Measurements from ENCODE around the gene KNOP1. TPM values are rescaled to one million over a fixed set of nuclear protein-coding genes. Genes with fewer than 3 reads are reported as not detected.
"Not testable (repeated sequence)": the region's sequence is repeated elsewhere in the genome, so short reads cannot be mapped to it uniquely, and the experiment has no call there.

Gene KNOP1
- total and polyA plus RNA-seq, 4 donors, result 6.5 to 12.9 (median 9.6) TPM

DNA sequence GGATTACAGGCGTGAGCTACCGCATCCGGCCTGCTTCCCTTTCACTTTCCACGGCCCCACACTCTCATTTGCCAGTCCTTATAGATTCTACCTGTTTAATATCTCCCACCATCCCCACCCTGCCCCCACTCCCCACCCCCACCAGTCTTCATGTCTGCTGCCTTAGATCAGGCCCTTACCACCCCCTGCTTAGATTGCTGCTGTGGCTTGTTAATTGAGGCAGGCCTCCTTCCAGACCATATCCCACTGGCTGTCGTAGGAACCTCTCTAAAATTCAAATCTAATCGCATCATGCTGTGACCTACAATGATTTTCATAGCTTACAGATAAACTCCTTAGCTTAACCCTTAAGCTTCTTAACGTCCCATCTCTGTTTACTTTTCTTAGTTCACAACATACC lies 5.0 kb upstream of the KNOP1 start:
- no peaks in the 10 kb centered on the region for H3K36me3 ChIP-seq (ENCODE audit: control insufficient read depth in 1 of 2, insufficient read depth in 2 of 2, low read length in 1 of 2)
- H3K4me3 ChIP-seq (ENCODE audit: low read length in 2 of 2), result no peak overlapping the region
- ATAC-seq (ENCODE audit: low FRiP score), result no peak
- intact Hi-C loops (cut with DNase I), result no loop called here
- no peaks in the 10 kb centered on the region for H3K9me3 ChIP-seq (ENCODE audit: control insufficient read depth, low read length)
- H3K27ac ChIP-seq (ENCODE audit: low read depth in 1 of 2, low read length in 2 of 2), result no peak overlapping the region
- DNase-seq, result no peak
- no peaks in the 10 kb centered on the region for H3K4me1 ChIP-seq (ENCODE audit: control insufficient read depth in 1 of 2, insufficient read depth in 2 of 2, low read length in 2 of 2)
- 81 to 82% methylated on average over 7 of the region's 7 CpGs for WGBS, 2 donors
- no peaks in the 10 kb centered on the region for H3K27me3 ChIP-seq (ENCODE audit: control insufficient read depth in 1 of 2, insufficient read depth in 2 of 2, low read length in 1 of 2)

DNA sequence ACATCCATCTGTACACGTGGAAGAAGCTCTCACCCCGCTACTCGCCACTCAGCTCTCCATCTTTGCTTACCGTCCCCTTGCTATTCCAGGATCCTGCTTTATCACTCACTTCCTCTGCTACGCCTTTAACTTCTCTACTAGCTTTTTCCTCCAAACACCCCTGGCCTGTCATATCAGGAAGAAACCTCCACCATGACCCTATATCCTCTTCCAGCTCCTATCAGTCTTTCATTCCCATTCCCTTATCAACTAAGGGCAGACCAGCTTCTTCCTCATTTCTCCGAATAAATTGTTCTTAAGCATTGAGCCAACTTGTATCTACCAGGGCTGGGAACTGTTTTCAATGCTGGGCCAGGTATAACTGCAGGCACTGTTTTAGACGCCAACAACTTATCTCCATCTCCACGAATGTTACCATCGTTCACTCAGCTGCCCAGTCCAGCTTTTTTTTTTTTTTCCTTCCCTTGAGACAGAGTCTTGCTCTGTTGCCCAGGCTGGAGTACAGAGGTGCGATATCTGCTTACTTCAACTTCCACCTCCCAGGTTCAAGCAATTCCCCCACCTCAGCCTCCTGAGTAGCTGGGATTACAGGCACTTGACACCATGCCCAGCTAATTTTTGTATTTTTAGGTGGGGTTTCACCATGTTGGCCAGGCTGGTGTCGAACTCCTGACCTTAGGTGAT lies 4.4 kb upstream of the KNOP1 start:
- Histone ChIP-seq H3K4me3 (ENCODE audit: low read length in 2 of 2) (no peak overlapping the region), H3K9me3 (ENCODE audit: control insufficient read depth, low read length) (no peaks in the 10 kb centered on the region), H3K27ac (ENCODE audit: low read depth in 1 of 2, low read length in 2 of 2) (no peak overlapping the region), H3K4me1 (ENCODE audit: control insufficient read depth in 1 of 2, insufficient read depth in 2 of 2, low read length in 2 of 2) (no peaks in the 10 kb centered on the region), H3K27me3 (ENCODE audit: control insufficient read depth in 1 of 2, insufficient read depth in 2 of 2, low read length in 1 of 2) (no peaks in the 10 kb centered on the region), H3K36me3 (ENCODE audit: control insufficient read depth in 1 of 2, insufficient read depth in 2 of 2, low read length in 1 of 2) (no peaks in the 10 kb centered on the region)
- ATAC-seq (ENCODE audit: low FRiP score) (no peak), DNase-seq (no peak)
- intact Hi-C loops (cut with DNase I), result no loop called here
- 78 to 79% methylated on average over 11 of the region's 11 CpGs for WGBS, 2 donors

DNA sequence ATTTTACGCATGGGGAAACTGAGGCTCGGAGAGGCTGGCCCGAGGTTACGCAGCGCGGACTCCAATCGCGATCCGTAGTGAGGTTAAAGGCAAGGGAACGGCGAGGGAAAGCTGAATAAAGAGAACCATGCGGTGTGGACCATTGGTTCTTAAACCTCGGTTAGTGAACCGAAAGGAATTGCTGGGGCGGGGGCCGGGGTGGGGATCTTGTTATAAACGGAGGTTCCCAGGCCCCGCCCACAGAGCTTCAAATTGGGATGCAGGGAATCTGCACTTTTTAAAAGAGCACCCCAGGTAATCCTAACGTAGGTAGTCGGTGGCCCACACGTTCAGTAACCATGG lies 568 bp upstream of the KNOP1 start:
- Histone ChIP-seq H3K27me3 (ENCODE audit: control insufficient read depth in 1 of 2, insufficient read depth in 2 of 2, low read length in 1 of 2) (no peaks in the 10 kb centered on the region), H3K9me3 (ENCODE audit: control insufficient read depth, low read length) (no peaks in the 10 kb centered on the region), H3K36me3 (ENCODE audit: control insufficient read depth in 1 of 2, insufficient read depth in 2 of 2, low read length in 1 of 2) (no peaks in the 10 kb centered on the region), H3K27ac (ENCODE audit: low read depth in 1 of 2, low read length in 2 of 2) (no peak overlapping the region), H3K4me1 (ENCODE audit: control insufficient read depth in 1 of 2, insufficient read depth in 2 of 2, low read length in 2 of 2) (no peaks in the 10 kb centered on the region), H3K4me3 (ENCODE audit: low read length in 2 of 2) (peak overlapping the region; percentile 71 to 91)
- intact Hi-C loops (cut with DNase I), result loop anchor here (1.0 to 10.0 kb wide), 3 partner anchors 164 to 169 kb away; partner anchors contain the start of genes GPRC5B (in 1 of the 2) and VPS35L (in 1 of the 2)
- DNase-seq (no peak), ATAC-seq (ENCODE audit: low FRiP score) (no peak)
- WGBS, 2 donors, result 0 to 1% methylated on average over 21 of the region's 21 CpGs

DNA sequence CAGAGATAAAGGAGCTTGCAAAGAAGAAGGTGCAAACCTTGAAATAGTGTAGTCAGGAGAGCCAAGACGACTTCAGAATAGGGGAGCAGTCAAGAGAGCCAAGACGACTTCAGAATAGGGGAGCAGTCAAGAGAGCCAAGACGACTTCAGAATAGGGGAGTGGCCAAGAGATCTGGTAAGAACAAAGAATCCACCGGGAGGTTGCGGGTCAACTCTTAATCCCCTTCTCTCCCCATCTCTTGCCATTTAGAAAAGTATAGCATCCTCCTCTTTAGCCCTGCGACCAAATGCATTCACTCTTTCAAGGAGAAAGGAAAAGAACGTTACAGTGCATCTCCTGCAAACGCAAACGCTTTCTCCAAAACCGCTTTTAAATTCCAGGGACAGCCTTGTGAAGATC lies 713 bp downstream of the KNOP1 start:
- DNase-seq, result no peak

DNA sequence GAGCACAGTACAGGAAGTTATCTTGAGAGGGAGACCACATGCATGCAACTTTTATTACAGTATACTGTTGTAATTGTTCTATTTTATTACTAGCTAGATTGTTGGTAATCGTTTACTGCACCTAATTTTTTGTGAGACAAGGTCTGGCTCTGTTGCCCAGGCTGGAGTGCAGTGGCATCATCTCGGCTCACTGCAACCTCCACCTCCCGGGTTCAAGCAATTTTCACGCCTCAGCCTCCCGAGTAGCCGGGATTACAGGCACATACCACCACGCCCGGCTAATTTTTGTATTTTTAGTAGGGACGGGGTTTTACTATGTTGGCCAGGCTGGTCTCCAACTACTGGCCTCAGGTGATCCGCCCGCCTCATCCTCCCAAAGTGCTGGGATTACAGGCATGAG lies 1.3 kb downstream of the KNOP1 start:
- H3K9me3 ChIP-seq (ENCODE audit: control insufficient read depth, low read length); DNase-seq; ATAC-seq (ENCODE audit: low FRiP score); H3K27me3 ChIP-seq (ENCODE audit: control insufficient read depth in 1 of 2, insufficient read depth in 2 of 2, low read length in 1 of 2); H3K4me3 ChIP-seq (ENCODE audit: low read length in 2 of 2); H3K4me1 ChIP-seq (ENCODE audit: control insufficient read depth in 1 of 2, insufficient read depth in 2 of 2, low read length in 2 of 2); H3K27ac ChIP-seq (ENCODE audit: low read depth in 1 of 2, low read length in 2 of 2); H3K36me3 ChIP-seq (ENCODE audit: control insufficient read depth in 1 of 2, insufficient read depth in 2 of 2, low read length in 1 of 2): not testable (repeated sequence)
- WGBS, 2 donors, result 26 to 30% methylated on average over 11 of the region's 11 CpGs
- intact Hi-C loops (cut with DNase I), result loop anchor here (5.0 to 10.0 kb wide), 2 partner anchors 162 to 171 kb away; partner anchors contain the start of gene VPS35L (in 1 of the 2)

More for the DNA sequence above, 713 bp downstream of the KNOP1 start:
- H3K36me3 ChIP-seq (ENCODE audit: control insufficient read depth in 1 of 2, insufficient read depth in 2 of 2, low read length in 1 of 2), result no peaks in the 10 kb centered on the region
- 0 to 1% methylated on average over 10 of the region's 10 CpGs for WGBS, 2 donors
- intact Hi-C loops (cut with DNase I), result loop anchor here (5.0 to 10.0 kb wide), 2 partner anchors 163 to 170 kb away; partner anchors contain the start of gene VPS35L (in 1 of the 2)
- no peaks in the 10 kb centered on the region for H3K4me1 ChIP-seq (ENCODE audit: control insufficient read depth in 1 of 2, insufficient read depth in 2 of 2, low read length in 2 of 2)
- no peak for ATAC-seq (ENCODE audit: low FRiP score)
- no peaks in the 10 kb centered on the region for H3K27me3 ChIP-seq (ENCODE audit: control insufficient read depth in 1 of 2, insufficient read depth in 2 of 2, low read length in 1 of 2)
- H3K9me3 ChIP-seq (ENCODE audit: control insufficient read depth, low read length), result no peaks in the 10 kb centered on the region
- H3K27ac ChIP-seq (ENCODE audit: low read depth in 1 of 2, low read length in 2 of 2), result peak overlapping the region in 1 of 2 donors; percentile 41
- peak overlapping the region; percentile 65 to 91 for H3K4me3 ChIP-seq (ENCODE audit: low read length in 2 of 2)

DNA sequence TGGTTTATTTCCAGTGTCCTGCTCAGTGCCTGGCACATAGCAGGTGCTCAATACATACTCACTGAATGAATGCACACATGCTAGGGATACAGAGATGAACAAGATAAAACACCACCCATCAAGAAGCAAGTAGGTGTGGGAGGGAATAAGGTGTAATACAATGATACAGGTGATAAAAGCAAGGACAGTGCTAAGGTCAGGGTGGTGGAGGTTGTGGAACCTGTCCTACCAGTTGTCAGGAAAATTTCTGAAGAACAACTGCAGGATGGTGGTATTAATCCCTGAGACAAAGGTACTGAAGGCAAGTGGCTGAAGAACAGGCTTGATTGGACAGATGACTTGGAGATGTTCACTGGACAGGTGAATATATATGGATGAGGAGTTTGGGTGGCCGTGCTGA lies 1.8 kb downstream of the KNOP1 start:
- Histone ChIP-seq H3K4me3 (ENCODE audit: low read length in 2 of 2) (no peak overlapping the region), H3K4me1 (ENCODE audit: control insufficient read depth in 1 of 2, insufficient read depth in 2 of 2, low read length in 2 of 2) (no peaks in the 10 kb centered on the region), H3K9me3 (ENCODE audit: control insufficient read depth, low read length) (no peaks in the 10 kb centered on the region), H3K36me3 (ENCODE audit: control insufficient read depth in 1 of 2, insufficient read depth in 2 of 2, low read length in 1 of 2) (no peaks in the 10 kb centered on the region), H3K27ac (ENCODE audit: low read depth in 1 of 2, low read length in 2 of 2) (no peak overlapping the region), H3K27me3 (ENCODE audit: control insufficient read depth in 1 of 2, insufficient read depth in 2 of 2, low read length in 1 of 2) (no peaks in the 10 kb centered on the region)
- DNase-seq (no peak), ATAC-seq (ENCODE audit: low FRiP score) (no peak)
- 70 to 86% methylated on average over 1 of the region's 1 CpG for WGBS, 2 donors
- intact Hi-C loops (cut with DNase I), result loop anchor here (5.0 to 10.0 kb wide), 2 partner anchors 161 to 171 kb away; partner anchors contain the start of gene VPS35L (in 1 of the 2)

DNA sequence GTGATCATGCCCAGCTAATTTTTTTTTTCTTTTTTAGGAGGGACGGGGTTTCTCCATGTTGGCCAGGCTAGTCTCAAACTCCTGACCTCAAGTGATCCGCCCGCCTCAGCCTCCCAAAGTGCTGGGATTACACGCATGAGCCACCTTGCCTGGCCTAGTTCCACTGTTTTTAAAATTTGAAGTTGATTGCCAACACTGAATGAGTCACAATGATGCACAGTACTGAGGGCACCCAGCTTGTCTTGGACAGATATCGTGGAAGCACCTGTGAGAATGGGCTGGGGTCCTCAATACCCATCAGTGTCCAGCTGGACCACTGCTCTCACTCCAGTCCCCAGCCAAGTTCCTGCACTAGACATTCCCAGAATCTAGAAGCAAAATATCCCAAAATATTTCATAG lies 2.5 kb downstream of the KNOP1 start:
- DNase-seq, result no peak
- intact Hi-C loops (cut with DNase I), result loop anchor here (5.0 to 10.0 kb wide), 2 partner anchors 161 to 172 kb away; partner anchors contain the start of gene VPS35L (in 1 of the 2)
- Histone ChIP-seq H3K27ac (ENCODE audit: low read depth in 1 of 2, low read length in 2 of 2) (no peak overlapping the region), H3K9me3 (ENCODE audit: control insufficient read depth, low read length) (no peaks in the 10 kb centered on the region), H3K27me3 (ENCODE audit: control insufficient read depth in 1 of 2, insufficient read depth in 2 of 2, low read length in 1 of 2) (no peaks in the 10 kb centered on the region), H3K4me1 (ENCODE audit: control insufficient read depth in 1 of 2, insufficient read depth in 2 of 2, low read length in 2 of 2) (no peaks in the 10 kb centered on the region), H3K4me3 (ENCODE audit: low read length in 2 of 2) (no peak overlapping the region), H3K36me3 (ENCODE audit: control insufficient read depth in 1 of 2, insufficient read depth in 2 of 2, low read length in 1 of 2) (no peaks in the 10 kb centered on the region)
- 85 to 88% methylated on average over 5 of the region's 5 CpGs for WGBS, 2 donors
- ATAC-seq (ENCODE audit: low FRiP score), result no peak

DNA sequence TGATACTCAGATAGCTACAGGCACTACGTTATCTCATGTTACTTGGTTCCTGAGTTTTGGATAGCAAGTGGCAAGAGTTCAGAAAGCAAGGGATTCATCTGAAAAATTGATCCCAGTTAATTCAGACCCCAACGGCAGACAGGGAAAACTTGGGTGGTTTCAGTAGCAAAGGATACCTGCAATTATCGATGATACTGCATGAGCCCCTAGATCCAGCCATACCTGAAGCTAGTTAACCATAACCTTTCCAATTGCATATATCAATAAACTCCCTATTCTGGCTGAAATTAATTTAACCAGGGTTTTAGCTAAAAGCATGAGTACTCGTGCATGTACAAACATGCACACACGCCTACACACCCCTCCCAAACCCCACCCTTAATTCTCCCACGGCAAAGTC lies 4.3 kb downstream of the KNOP1 start:
- DNase-seq (no peak), ATAC-seq (ENCODE audit: low FRiP score) (no peak)
- 95% methylated on average over 6 of the region's 6 CpGs for WGBS, 2 donors
- Histone ChIP-seq H3K9me3 (ENCODE audit: control insufficient read depth, low read length) (no peaks in the 10 kb centered on the region), H3K27ac (ENCODE audit: low read depth in 1 of 2, low read length in 2 of 2) (no peak overlapping the region), H3K4me1 (ENCODE audit: control insufficient read depth in 1 of 2, insufficient read depth in 2 of 2, low read length in 2 of 2) (no peaks in the 10 kb centered on the region), H3K36me3 (ENCODE audit: control insufficient read depth in 1 of 2, insufficient read depth in 2 of 2, low read length in 1 of 2) (no peaks in the 10 kb centered on the region), H3K4me3 (ENCODE audit: low read length in 2 of 2) (no peak overlapping the region), H3K27me3 (ENCODE audit: control insufficient read depth in 1 of 2, insufficient read depth in 2 of 2, low read length in 1 of 2) (no peaks in the 10 kb centered on the region)
- intact Hi-C loops (cut with DNase I), result loop anchor here in 1 of 2 donors (10.0 kb wide), 1 partner anchor 159 kb away; the partner anchor contains the start of gene VPS35L
